Suprapubic skin (tissue), 3 donors: ENCODE results near the gene SPSB4.

Source experiments
- CTCF ChIP-seq, 2 donors: fragments of 200-600 bp in 1 of 2; fragments of 450-650 bp in 1 of 2; sonication (generic) in 1 of 2; IDR thresholded peaks; one replicate each; pipeline ENCODE4 v1.5.1; 2016 to 2019; ENCODE audit warnings: antibody characterized with exemption in 2 of 2, mild to moderate bottlenecking in 1 of 2, moderate library complexity in 1 of 2
- EP300 ChIP-seq: sonication (generic); formaldehyde crosslinking; IDR thresholded peaks from one replicate; pipeline ENCODE4 v1.6.1; 2017; ENCODE audit warnings: antibody characterized with exemption

DNA sequence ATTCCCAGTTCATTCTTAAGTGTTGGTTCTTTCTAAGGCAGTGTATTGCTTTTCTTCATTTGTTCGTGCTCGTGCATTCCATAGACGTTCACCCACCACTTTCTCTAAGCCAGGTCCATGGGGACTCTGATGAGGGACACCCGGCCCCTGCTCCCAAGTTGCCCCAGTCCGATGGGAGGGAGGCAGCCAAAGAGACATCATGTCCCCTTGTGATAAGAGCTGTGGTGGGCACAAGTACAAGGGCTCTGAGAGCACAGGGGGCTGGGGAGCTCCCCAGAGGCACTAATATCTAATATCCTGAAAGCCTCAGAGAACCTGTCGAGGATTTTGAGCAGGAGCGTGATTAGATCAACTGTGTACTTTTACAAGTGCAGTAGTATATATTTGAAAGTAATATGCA lies 6.3 kb downstream of the SPSB4 start:
- no peak for TF ChIP-seq CTCF (IDR thresholded peaks at IDR 0.05)
- no peak for TF ChIP-seq EP300
